Mesendoderm (in vitro differentiated cells): ENCODE measurements around the gene LIF.

Experiments
- DNase-seq: peaks from one replicate; pipeline ENCODE4 v3.0.0; 2013
- H2AK5ac ChIP-seq: 2 replicates; pipeline ENCODE4 v1.6.1; 2013; ENCODE audit warnings: low read length, inconsistent platforms
- H2BK120ac ChIP-seq: 2 replicates; pipeline ENCODE4 v1.6.1; 2013; ENCODE audit warnings: low read depth, mild to moderate bottlenecking, low read length, moderate library complexity, mixed read lengths
- H2BK15ac ChIP-seq: replicated peaks from 2 replicates; pipeline ENCODE4 v1.6.1; 2013; ENCODE audit warnings: low read depth, mild to moderate bottlenecking, moderate library complexity
- H2BK5ac ChIP-seq: 2 replicates; pipeline ENCODE4 v1.6.1; 2013; ENCODE audit warnings: low read length, inconsistent platforms
- H3K18ac ChIP-seq: 2 replicates; pipeline ENCODE4 v1.6.1; 2013; ENCODE audit warnings: mild to moderate bottlenecking, low read length, mixed read lengths
- H3K23ac ChIP-seq: one replicate; pipeline ENCODE4 v1.6.1; 2013; ENCODE audit warnings: low read length
- H3K27ac ChIP-seq: 2 replicates; pipeline ENCODE4 v1.5.1; 2013; ENCODE audit warnings: low read depth, mild to moderate bottlenecking, inconsistent platforms, low read length, moderate library complexity
- H3K27me3 ChIP-seq: 2 replicates; pipeline ENCODE4 v1.6.1; 2013; ENCODE audit warnings: low read length, control low read depth, mild to moderate bottlenecking, inconsistent platforms; ENCODE audit not compliant: insufficient read depth, poor library complexity
- H3K36me3 ChIP-seq: 2 replicates; pipeline ENCODE4 v1.6.1; 2013; ENCODE audit warnings: low read length, inconsistent platforms; ENCODE audit not compliant: control insufficient read depth, insufficient read depth
- H3K4ac ChIP-seq: one replicate; pipeline ENCODE4 v1.6.1; 2013; ENCODE audit warnings: low read depth, mild to moderate bottlenecking, low read length, moderate library complexity
- H3K4me1 ChIP-seq: 2 replicates; pipeline ENCODE4 v1.6.1; 2013; ENCODE audit warnings: low read depth, low read length, inconsistent platforms; ENCODE audit not compliant: control insufficient read depth
- H3K4me2 ChIP-seq: 2 replicates; pipeline ENCODE4 v1.6.1; 2013; ENCODE audit warnings: low read length
- H3K4me3 ChIP-seq: 2 replicates; pipeline ENCODE4 v1.5.1; 2013; ENCODE audit warnings: mild to moderate bottlenecking, low read length
- H3K56ac ChIP-seq: one replicate; pipeline ENCODE4 v1.6.1; 2013; ENCODE audit warnings: low read length
- H3K79me1 ChIP-seq: 2 replicates; pipeline ENCODE4 v1.6.1; 2013; ENCODE audit warnings: low read length, inconsistent platforms
- H3K79me2 ChIP-seq: 2 replicates; pipeline ENCODE4 v1.6.1; 2013; ENCODE audit warnings: mild to moderate bottlenecking, low read length; ENCODE audit not compliant: control insufficient read depth, insufficient read depth
- H3K9ac ChIP-seq: 2 replicates; pipeline ENCODE4 v1.6.1; 2013; ENCODE audit warnings: low read length, inconsistent platforms
- H4K5ac ChIP-seq: one replicate; pipeline ENCODE4 v1.6.1; 2013; ENCODE audit warnings: low read length
- H4K8ac ChIP-seq: one replicate; pipeline ENCODE4 v1.6.1; 2013; ENCODE audit warnings: low read depth, mild to moderate bottlenecking, control low read depth, low read length, moderate library complexity
- WGBS: extraction: QIAGEN DNeasy Blood & Tissue Kit; methylation state at CpG from one replicate; pipeline ENCODE4 v1.1.7; 2013; ENCODE audit warnings: low lambda C conversion rate, missing lambda C conversion rate; ENCODE audit not compliant: insufficient coverage; ENCODE audit errors: extremely low coverage; 5-methylcytosine and 5-hydroxymethylcytosine counted together

Gene LIF

GRCh38 chr22:30211124-30211820 lies 35.3 kb downstream of the LIF start:
- H4K8ac ChIP-seq: no peak overlapping the region
- no peak overlapping the region for H3K23ac ChIP-seq
- no peak overlapping the region for H3K4me2 ChIP-seq
- H3K79me2 ChIP-seq: no peaks in the 10 kb centered on the region
- no peak overlapping the region for H3K4ac ChIP-seq
- H3K27ac ChIP-seq: no peak overlapping the region
- H3K36me3 ChIP-seq: no peaks in the 10 kb centered on the region
- H3K4me1 ChIP-seq: no peaks in the 10 kb centered on the region
- H3K4me3 ChIP-seq: no peak overlapping the region
- no peak overlapping the region for H2AK5ac ChIP-seq
- H3K27me3 ChIP-seq: no peaks in the 10 kb centered on the region
- H3K56ac ChIP-seq: no peak overlapping the region
- WGBS: no CpG with 5 or more reads among the region's 18 CpGs
- H4K5ac ChIP-seq: no peak overlapping the region
- no peak overlapping the region for H2BK5ac ChIP-seq
- no peak overlapping the region for H3K18ac ChIP-seq
- no peak overlapping the region for H2BK120ac ChIP-seq
- no peaks in the 10 kb centered on the region for H3K79me1 ChIP-seq
- H2BK15ac ChIP-seq: no peak overlapping the region
- H3K9ac ChIP-seq: no peak overlapping the region
- no peak for DNase-seq

DNA sequence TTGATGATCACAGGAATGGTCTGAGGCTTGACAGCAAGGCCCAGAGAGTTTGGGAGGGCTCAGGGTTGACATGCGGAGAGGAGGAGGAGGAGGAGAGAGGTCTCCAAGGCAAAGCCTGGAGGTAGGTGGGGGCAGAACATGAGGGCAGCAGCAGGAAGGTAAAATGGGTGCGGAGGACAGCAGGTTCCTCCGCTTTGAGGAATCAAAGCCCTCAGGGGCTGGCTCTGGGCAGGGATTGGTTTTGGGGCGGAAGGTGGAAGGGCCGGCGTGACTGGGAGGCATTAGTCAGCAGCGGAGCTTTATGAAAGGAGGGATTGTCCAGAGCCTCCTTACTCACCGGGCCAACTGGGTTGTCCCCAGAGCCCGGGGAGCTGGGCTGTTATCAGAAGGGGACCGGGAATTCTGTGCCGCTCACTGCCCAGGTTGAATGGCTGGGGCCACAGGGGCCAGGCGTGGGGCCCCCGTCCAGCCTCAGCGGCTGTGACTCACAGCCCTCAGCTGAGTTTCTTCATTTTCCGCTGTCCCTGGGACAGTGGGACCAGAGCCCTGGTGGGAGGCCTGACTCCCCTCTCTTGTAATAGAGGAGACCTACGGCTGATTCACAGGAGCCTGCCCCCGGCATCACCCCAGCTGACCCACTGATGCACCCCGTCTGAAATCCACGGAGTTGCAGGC lies 36.2 kb downstream of the LIF start:
- no CpG with 5 or more reads among the region's 19 CpGs for WGBS
- Histone ChIP-seq H2BK5ac (no peak overlapping the region), H3K23ac (no peak overlapping the region), H3K79me2 (no peaks in the 10 kb centered on the region), H3K18ac (no peak overlapping the region), H2AK5ac (no peak overlapping the region), H3K79me1 (no peaks in the 10 kb centered on the region), H3K4me2 (no peak overlapping the region), H4K8ac (no peak overlapping the region), H2BK15ac (no peak overlapping the region), H4K5ac (no peak overlapping the region), H3K56ac (no peak overlapping the region), H3K4ac (no peak overlapping the region), H2BK120ac (no peak overlapping the region), H3K4me3 (no peak overlapping the region), H3K4me1 (no peaks in the 10 kb centered on the region), H3K27ac (no peak overlapping the region), H3K27me3 (no peaks in the 10 kb centered on the region), H3K36me3 (no peaks in the 10 kb centered on the region), H3K9ac (no peak overlapping the region)
- peak; percentile 43 for DNase-seq

DNA sequence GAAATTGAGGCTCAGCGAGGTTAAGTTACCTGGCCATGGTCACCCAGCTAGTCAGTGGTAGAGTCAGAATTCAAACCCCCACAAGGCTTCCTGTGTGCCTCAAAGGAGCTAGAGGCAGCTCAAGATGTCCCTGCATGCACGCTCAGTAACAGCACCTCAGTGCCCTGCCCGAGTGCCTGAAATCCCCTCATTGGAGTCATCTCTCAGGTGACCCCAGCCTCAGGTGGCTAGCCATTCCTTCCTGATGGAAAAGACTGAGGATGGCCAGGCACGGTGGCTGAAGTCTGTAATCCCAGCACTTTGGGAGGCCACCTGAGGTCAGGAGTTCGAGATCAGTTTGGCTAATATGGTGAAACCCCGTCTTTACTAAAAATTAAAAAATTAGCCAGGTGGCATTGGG lies 36.9 kb downstream of the LIF start:
- Histone ChIP-seq H3K36me3 (no peaks in the 10 kb centered on the region), H3K27ac (no peak overlapping the region), H2BK120ac (no peak overlapping the region), H3K79me1 (no peaks in the 10 kb centered on the region), H3K4ac (no peak overlapping the region), H3K27me3 (no peaks in the 10 kb centered on the region), H4K8ac (no peak overlapping the region), H3K23ac (no peak overlapping the region), H3K4me2 (no peak overlapping the region), H3K4me3 (no peak overlapping the region), H3K56ac (no peak overlapping the region), H3K9ac (no peak overlapping the region), H2BK15ac (no peak overlapping the region), H2BK5ac (no peak overlapping the region), H2AK5ac (no peak overlapping the region), H4K5ac (no peak overlapping the region), H3K79me2 (no peaks in the 10 kb centered on the region), H3K18ac (no peak overlapping the region), H3K4me1 (no peaks in the 10 kb centered on the region)
- no CpG with 5 or more reads among the region's 6 CpGs for WGBS
- DNase-seq: no peak

- Histone ChIP-seq H3K79me2 (no peaks in the 10 kb centered on the region), H4K5ac (no peak overlapping the region), H3K23ac (no peak overlapping the region), H3K56ac (peak overlapping the region; percentile 54), H2AK5ac (no peak overlapping the region), H3K79me1 (no peaks in the 10 kb centered on the region), H3K9ac (no peak overlapping the region), H3K4me1 (no peaks in the 10 kb centered on the region), H3K27me3 (no peaks in the 10 kb centered on the region), H2BK120ac (no peak overlapping the region), H3K18ac (no peak overlapping the region), H3K27ac (no peak overlapping the region), H2BK15ac (no peak overlapping the region), H4K8ac (no peak overlapping the region), H3K4me2 (no peak overlapping the region), H2BK5ac (no peak overlapping the region), H3K4ac (no peak overlapping the region), H3K4me3 (no peak overlapping the region), H3K36me3 (no peaks in the 10 kb centered on the region)
- DNase-seq: peak; percentile 53
- no CpG with 5 or more reads among the region's 26 CpGs for WGBS
Observed at GRCh38 chr22:30208631-30209603, 37.6 kb downstream of the LIF start.

- no peak overlapping the region for H3K18ac ChIP-seq
- no peak overlapping the region for H3K9ac ChIP-seq
- H3K27me3 ChIP-seq: no peaks in the 10 kb centered on the region
- H2BK15ac ChIP-seq: no peak overlapping the region
- no peak overlapping the region for H3K4me2 ChIP-seq
- H3K36me3 ChIP-seq: no peaks in the 10 kb centered on the region
- DNase-seq: peak; percentile 88
- no peaks in the 10 kb centered on the region for H3K79me2 ChIP-seq
- no peak overlapping the region for H3K56ac ChIP-seq
- H2BK5ac ChIP-seq: no peak overlapping the region
- H3K4me1 ChIP-seq: no peaks in the 10 kb centered on the region
- no peak overlapping the region for H3K4me3 ChIP-seq
- H2BK120ac ChIP-seq: no peak overlapping the region
- no peak overlapping the region for H3K4ac ChIP-seq
- H3K79me1 ChIP-seq: no peaks in the 10 kb centered on the region
- H4K8ac ChIP-seq: no peak overlapping the region
- no peak overlapping the region for H3K27ac ChIP-seq
- no peak overlapping the region for H3K23ac ChIP-seq
- H2AK5ac ChIP-seq: no peak overlapping the region
- H4K5ac ChIP-seq: no peak overlapping the region
- no CpG with 5 or more reads among the region's 16 CpGs for WGBS
Observed at GRCh38 chr22:30206944-30207343, 39.6 kb downstream of the LIF start.
